Stimulated activated CD4-positive, alpha-beta T cell treated with anti-CD3 and anti-CD28 coated beads, Interleukin-1b, Interleukin-23, amount 100 ng/mL, for 4 hours (primary cell): ENCODE measurements around the gene RBM34.

Experiments
- DNase-seq, 2 donors: peaks; one replicate each; pipeline ENCODE4 v3.0.0-alpha.2; 2020; ENCODE audit warnings: low read depth in 2 of 2

Gene RBM34

DNA sequence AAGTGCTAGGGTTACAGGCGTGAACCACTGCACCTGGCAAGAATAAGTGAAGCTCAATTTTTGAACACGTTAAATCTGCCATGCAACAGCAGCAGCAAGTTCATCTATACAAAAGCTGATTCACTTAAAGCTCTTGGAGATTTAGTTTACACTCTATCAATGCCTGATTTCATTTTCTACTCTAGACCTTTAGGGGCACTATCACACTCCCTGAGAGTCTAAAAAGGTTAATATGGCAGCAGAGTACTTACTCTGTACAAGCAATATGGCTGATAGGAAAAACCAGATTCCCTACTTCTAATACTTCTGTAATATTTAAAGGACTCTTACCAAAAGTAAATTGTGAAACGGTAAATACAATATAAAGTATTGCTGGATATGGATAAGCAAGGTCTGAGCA is 4.8 kb downstream of the RBM34 start:
- DNase-seq = no peak

DNA sequence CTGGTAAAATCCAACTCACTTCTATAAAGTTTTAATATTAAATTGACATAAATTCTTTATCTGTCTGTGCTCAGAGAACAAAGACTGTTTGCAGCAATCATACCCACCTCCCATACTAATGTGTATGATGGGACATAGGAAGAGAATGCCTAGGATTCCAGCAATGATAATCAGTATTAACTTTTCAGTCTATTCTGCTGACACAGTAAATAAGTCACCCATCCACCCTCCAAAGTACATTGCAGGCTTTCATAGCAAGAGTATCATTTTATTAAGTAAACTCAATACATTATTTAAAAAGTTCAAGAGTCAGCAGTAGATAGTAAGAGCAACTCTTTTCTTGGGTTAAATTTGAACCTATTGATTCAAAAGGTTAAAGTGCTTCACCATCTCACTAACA is 8.8 kb downstream of the RBM34 start:
- no peak for DNase-seq

DNA sequence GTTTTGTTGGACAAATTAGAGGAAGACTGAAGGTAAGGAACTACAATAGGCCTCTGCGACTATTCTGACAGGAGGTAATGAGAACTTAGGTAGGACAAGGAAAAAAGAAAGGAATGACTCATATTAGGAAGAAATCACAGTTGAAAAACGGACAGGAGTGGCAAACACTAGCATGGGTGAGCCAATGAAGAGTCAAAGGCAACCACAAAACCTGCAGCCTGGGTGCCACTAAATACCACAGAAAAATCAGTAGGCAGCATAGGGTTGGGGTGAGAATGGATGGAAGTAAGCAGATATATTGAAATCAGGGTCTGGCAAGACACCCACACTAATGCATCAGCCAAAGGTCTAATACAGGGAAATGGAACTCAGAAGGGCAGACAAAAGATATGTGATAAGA is 10.0 kb downstream of the RBM34 start:
- DNase-seq = no peak

DNA sequence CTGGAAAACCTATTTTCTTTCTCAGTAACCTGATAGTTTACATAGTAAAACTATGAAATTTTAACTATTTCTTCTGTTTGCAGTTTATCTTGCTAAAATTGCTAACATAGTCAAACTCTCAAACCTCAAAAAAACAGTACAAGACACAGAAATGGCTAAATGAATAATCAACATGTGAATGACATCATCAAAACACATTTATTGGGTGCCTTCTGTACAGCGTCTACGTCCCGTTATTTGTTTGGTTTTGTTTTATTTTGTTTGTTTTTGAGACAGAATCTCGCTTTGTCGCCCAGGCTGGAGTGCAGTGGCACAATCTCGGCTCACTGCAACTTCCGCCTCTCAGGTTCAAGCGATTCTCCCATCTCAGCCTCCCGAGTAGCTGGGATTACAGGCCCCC is 11.2 kb downstream of the RBM34 start:
- DNase-seq = no peak

DNA sequence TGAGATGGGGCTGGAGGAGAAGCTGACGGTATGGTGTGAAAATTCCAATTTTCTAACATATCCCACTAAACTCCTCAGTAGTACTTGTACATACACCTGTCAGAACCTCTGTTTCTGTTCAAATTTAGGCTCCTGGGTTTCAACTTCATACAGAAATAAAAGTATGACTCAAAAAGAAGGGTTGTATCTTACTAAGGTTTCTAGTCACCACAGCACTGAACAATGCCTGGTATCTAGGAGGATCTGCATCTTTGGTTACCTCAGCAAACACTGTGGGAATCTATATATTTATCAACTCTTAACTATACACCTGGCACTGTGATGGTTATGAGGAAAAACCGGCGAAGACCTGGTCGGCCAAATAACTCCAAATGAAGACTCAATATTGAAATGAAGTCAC is 13.8 kb downstream of the RBM34 start:
- DNase-seq = no peak

DNA sequence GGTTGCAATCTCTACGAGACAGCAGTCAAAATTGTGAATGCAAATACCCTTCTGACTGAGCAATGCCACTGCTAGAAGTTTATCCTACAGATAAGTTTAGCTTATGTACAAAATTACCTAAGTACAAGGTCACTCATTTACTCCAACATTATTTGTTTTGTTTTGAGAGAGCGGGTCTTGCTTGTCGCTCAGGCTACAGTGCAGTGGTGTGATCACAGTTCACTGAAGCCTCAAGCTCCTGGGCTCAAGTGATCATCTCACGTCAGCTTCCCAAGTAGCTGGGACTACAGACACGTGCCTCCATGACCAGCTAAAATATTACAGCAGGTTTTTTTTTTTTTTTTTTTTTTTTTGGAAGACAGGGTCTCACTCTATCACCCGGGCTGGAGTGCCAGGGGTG is 15.4 kb downstream of the RBM34 start:
- no peak for DNase-seq

DNA sequence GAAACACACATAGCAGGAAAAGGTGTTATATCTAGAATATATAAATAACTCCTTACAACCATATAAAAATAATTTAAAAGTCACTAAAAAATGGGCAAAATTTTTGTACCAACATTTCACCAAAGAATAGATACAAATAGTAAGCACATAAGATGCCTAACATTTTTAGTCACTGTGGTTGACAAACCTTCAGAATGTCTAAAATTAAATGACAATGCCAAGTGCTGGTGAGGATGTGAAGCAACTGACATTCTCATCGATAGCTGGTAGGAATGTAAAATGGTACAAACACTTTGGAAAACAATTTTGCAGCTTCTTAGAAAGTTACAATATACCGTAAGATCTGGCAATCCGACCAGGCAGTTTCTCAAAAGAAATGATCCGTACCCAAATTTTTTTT is 18.1 kb downstream of the RBM34 start:
- DNase-seq = no peak

DNA sequence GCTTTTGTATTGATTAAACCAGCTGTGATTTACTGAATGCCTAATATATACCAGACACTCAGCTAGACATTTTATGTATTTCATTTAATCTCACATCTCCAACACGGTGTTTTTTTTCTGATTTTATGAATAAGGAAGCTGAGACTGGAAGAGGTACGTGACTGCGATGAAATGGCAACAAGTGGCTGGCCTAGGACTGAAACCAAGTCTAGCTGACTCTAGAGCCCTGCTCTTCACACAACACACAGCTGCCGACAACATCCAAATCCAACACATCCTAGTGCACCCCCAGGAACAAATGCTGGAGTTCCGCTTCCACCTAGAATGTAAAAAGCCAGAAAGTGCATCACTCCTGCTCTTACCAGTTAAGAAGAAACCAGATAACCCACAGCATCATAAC is 21.7 kb downstream of the RBM34 start:
- no peak for DNase-seq

DNA sequence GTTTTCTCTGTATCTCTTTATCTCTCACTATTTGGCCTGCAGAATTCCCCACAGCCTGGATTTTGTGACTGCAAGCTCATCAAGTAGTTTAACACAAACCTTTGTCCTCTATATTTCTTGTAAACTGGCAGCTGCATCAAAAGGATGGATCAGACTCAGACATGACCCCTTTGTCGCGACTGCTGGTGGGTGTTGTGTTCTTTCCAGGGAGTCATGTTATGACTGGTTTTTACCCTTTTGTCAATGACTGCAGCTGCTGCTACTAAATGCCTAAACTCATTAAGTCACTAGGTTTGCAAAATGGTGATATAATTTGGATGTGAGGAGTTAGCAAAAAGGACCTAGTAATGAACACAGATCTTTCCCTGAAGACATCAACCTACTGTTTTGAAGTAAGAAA is 22.2 kb downstream of the RBM34 start:
- no peak for DNase-seq

DNA sequence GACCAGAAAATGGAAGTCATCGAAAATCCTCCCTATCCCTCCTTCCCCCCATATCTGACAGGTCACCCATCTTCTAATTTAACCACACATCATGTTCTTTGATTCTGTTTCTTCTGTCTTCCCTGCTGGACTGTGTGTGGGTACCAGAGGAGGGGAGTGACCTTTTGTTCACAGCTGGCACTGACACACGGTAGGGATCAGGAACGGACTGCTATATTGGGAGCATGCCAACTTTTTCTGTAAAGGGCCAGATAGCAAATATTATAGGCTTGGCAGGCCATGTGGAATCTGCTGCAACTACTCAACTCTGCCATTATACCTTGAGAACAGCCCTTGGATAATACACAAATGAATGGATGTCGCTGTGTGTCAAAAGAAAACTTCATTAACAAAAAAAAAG is 24.9 kb downstream of the RBM34 start:
- no peak for DNase-seq

DNA sequence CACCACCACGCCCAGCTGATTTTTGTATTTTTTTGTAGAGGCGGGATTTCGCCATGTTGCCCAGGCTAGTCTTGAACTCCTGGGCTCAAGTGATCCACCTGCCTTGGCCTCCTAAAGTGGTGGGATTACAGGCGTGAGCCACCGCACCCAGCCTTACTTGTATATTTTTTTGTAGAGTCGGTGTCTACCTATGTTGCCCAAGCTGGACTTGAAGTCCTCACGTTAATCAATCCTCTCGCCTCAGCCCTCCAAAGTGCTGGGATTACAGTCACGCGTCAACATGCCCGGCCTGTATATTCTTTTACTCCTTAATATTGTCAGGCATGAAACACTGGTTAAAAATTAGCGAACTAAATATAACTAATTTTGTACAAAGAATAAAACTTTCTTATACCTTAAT is 26.9 kb downstream of the RBM34 start:
- no peak for DNase-seq

DNA sequence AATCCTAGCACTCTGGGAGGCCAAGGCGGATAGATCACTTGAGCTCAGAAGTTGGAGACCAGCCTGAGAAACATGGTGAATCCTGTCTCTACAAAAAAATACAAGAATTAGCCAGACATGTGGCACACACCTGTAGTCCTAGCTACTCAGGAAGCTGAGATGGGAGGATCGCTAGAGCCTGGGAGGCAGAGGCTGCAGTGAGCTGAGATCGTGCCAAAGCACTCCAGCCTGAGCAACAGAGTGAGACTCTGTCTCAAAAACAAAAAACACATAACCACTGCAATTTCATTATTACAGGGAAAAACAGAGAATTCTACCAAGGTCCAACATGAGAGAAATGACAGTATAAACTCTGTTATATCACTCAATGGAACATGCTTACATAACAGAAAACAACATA is 28.0 kb downstream of the RBM34 start:
- no peak for DNase-seq

DNA sequence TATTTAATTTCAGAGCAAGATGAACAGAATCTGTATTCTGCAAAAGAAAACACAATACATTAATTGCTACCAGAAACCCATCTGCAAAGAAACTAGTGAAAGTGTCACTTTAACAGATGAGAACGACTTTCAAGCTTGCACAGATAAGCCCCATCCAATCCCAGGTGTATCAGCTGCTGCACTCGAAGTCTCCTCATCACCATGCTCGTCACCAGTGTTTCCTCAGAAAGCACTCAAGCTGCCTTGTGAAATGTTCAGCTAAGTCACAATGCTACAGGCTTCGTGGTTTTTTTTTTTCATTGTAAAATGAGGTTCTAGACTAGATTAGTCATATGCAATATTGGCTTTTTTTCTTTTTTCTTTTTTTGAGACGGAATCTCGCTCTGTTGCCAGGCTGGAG is 29.1 kb downstream of the RBM34 start:
- no peak for DNase-seq

DNA sequence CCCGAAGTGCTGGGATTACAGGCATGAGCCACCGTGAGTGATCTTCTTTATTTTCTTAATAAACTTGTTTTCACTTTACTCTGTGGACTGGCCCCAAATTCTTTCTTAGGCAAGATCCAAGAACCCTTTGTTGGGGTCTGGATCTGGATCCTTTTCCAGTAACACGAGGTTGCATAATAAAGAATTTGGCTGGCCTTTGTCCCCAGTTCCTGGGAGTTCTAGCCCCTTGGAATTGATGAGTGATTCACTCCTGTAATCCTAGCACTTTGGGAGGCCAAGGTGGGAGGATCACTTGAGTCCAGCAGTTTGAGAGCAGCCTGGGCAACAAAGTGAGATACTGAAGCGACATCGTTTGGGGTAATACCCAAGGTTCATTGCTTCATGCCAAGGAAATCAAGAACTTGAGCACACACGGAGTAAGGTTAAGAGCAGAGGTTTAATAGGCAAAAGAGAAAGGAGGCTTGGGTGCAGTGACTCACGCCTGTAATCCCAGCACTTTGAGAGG is 30.2 kb downstream of the RBM34 start:
- no peak for DNase-seq

DNA sequence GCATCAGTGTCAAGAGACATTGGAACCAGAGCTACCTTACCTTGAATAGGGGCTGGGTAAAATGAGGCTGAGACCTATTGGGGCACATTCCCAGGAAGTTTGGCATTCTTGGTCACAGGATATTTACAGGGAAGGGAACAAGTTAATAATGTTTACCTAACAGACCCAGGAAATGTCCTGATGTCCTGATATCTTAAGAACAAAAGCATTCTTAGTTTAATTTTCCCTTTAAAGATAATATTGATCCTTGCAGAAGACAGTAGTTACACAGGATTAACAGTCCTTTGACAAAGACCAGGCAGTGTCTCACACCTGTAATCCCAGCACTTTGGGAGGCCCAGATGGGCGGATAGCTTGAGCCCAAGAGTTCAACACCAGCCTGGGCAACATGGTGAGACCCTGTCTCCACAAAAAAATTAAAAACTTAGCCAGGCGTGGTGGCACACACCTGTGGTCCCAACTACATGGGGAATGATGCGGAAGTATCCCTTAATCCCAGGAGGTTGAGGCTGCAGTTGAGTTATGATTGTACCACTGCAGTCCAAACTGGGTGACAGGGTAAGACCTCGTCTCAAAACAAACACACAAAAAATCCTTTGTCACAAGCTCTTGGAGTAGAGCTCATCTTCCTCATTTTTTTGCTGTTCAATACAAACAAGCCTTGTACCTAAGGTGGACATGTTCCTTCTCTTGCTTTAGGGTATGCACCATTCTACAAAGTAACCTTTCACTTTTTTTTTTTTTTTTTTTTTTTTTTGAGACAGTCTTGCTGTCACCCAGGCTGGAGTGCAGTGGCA is 31.1 kb downstream of the RBM34 start:
- no peak for DNase-seq

DNA sequence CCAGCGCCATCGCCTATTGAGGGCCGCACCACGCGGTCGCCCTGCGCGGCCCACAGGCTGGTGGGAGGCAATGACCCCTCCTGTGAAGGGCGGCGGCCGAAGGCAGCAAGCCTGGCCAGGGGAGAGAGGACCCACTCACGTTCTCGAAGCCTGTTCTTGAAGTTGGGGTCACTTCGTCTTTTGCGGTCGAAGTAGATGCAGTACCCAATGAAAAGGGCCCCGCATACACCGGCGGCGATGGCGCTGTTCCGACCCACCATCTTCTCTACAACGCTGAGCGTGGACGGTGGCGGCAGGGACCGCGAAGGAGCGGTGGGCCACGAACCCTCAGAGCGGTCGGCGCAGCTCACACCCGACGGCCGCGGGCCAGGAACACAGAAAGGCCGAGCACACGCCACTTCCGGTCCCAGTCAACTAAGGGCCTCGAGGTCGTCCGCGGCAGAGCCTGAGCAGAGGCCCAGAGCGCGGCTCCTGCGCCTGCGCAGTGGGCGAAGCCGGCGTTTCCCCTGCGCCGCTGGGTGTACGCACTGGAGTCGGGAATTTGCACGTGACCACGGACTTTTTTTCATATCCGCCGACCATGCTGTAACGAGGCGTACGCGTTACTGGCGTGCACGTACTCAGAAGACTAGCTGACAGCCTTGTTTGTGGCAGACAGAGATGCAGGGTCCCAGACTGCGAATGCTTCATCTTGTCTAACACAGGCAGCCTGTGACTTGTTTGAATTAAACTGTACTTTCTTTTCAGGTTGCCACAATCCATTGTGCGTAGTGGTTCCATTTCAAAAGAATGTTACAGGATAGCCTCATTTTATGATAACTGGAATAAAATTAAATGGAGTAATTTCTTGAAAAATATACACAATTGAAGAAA is 32.4 kb downstream of the RBM34 start, which contains the start of gene TOMM20:
TSS of gene TOMM20 (minus strand) at position 382 of the 873 bp plus-strand sequence. CDS start at position 260, 122 bp downstream.
- DNase-seq = peak; percentile 86

DNA sequence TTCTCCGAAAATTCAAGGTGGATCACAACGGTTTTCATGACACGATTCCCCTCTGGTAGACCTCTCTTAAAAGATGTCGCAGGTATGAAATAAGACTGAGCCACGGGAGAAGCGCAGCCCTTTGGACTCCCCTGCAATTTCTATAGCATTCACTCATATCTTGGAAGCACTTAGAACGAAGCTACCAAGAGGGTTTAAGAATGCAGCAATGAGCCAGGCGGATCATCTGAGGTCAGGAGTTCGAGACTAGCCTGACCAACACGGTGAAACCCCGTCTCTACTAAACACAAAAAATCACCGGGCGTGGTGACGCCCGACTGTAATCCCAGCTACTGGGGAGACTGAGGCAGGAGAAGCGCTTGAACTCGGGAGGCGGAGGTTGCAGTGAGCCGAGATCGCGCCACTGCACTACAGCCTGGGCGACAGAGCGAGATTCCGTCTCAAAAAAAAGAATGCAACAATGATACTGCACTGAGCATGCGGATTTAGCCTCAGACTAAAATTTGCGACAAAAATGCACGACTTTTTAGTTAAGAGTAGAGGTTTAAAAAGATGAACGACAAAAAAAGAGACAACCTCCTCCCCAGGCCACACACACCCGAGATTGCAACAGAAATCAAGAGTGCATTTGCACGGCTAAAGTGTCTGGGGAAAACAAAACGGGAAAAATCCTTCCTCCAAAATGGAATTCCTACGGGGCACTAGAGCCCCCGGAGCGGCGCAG is 33.2 kb downstream of the RBM34 start:
- no peak for DNase-seq

DNA sequence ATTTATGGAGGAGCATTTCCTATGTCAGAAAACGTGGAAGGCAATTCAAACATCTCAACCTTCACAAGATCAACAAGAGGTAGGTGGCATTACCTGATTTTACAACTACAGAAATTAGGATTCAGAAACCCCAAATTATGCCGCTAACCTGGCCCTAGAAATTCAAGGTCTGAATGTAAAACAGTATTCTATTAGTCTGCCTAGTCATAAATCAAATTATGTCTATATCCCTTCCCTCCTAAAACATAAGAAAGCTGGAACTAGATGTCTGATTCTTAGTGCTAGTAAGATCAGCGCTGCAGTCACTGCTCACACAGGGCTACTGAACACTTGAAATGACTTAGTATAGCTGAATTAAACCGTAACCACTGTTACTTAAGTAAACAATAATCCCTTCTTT is 33.8 kb downstream of the RBM34 start:
- DNase-seq = no peak

DNA sequence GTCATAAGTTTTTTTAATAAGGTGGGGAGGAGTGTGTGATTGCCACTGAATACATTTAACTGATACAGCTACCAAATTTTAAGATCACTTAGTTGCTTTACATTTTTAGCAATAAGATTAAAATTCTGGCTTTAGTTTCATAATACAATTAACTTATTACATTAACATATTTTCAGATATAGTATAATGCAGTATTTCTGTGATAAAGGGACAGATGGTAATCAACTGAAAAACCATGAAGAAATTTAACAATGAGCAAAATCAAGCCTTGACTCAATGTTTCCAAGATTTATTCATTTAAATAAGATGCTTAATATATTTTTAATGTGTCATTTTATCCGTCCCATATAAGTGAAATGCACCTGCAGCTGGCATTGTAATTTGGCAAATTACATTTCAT is 36.4 kb downstream of the RBM34 start:
- DNase-seq = no peak

DNA sequence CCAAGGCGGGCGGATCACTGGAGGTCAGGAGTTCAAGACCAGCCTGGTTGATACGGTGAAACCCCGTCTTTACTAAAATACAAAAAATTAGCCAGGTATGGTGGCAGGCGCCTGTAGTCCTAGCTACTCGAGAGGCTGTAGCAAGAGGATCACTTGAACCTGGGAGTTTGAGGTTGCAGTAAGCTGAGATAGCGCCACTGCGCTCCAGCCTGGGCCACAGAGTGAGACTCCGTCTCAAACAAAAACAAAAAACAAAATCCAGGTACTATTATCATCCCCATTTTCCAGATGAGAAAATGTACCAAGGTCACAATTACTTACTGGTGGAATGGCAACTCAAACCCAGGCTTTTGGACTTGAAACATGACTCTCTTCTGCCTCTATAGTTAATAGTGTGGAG is 36.9 kb downstream of the RBM34 start:
- no peak for DNase-seq

DNA sequence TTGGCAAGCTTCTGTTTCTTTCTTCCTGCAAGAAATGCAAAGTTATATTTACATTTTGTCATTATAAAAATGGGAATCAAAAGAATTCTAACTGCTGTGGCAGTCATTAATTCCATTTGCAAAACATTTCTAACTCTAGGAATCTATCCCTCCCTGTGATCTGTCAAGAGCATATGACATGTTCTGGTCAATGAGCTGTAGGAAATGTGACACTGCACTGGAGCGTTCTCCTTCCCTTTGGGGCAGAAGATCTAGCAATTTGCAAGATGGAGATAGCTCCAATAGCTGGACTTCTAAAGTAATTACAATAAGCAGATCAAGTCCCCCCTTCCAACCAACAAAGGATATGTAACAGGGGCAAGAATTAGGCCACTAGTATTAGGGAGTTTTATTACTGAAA is 38.7 kb downstream of the RBM34 start:
- no peak for DNase-seq
